ENCODE data around the gene TRAPPC3.

The TRAPPC3 gene

GRCh38 chr1:36151134-36151844 is 2.0 kb upstream of the TRAPPC3 start:
- no peak for DNase-seq

DNA sequence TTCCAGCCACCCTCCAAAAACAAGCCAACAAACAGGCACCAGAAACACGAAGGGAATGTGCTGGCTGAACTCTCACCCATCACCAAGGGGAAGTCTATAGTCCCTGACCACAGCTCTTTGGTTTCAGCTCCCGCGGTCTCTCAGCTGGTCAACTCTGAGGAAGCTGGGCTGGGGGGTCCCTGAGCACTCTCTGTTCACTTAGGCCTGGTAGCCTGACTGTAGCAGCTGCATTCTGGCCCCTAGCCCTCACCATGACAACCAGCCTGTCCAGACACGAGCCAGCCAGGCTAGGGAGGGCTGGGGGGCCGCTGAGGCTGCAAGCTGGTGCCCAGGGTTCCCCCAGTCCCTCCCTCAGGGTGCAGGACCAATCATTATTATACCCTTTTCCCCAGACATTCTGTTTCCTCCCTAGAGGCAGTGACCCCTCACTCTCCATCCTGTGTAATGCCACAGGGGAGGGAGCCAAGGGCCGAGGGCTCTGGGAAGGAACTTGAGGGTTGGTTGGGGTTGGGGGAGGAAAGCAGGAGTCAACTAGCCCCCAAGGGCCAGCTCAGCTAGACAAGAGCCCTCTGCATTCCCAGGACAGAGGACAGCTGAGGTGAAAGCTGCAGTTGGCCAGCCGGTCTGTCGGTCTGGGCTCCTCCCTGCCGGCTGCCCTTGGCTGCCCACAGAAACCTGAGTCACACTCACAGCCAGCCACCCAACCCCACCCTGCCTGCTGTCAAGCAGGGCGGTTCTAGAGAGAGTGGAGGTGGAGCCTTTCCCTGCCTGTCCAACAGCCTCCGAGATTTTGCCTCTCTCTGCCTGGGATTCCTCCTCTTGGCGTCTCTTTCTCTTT is 1.2 kb upstream of the TRAPPC3 start:
- peak; percentile 86 for DNase-seq

DNA sequence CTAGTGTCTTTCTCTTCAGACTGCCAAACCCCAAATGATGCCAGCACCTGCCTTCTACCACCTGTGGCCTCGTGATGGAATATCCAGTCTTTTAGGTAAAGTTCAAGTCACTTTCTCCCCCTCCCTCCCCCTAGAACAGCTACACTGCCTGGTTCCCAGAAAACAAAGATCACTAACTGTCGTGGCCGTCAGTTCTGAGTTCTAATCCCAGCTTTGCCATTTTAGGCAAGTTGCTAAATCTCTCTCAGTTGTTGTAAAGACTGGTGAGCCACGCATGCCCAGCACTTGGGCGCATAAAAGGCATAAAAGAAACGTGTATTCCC is 648 bp upstream of the TRAPPC3 start:
- no peak for DNase-seq

GRCh38 chr1:36148821-36149236 is 457 bp downstream of the TRAPPC3 start:
- DNase-seq = no peak

- no peak for DNase-seq
These were observed 4.9 kb downstream of the TRAPPC3 start for GRCh38 chr1:36144413-36144812.

GRCh38 chr1:36143424-36143823 is 5.9 kb downstream of the TRAPPC3 start:
- DNase-seq = no peak

DNA sequence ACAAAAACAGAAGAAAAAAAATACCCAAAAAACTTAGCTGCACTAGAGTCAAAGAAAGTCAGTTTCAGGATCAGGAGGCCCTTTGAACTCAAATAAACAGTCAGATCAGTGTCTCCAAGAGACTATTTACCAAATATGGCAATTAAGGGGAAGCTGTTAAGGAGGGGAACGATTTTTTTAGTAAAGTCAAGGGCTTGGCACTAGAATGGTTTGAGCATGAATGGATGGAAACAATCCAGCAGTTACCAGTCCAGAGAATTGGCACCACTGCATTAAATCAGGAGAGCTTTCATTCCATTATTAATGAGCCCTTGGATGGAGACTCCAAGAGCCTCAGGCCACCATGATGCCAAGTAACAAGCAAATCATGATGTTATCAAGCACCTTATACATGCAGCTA is 7.2 kb downstream of the TRAPPC3 start:
- DNase-seq = no peak

GRCh38 chr1:36139521-36139920 is 9.8 kb downstream of the TRAPPC3 start:
- no peak for DNase-seq

DNA sequence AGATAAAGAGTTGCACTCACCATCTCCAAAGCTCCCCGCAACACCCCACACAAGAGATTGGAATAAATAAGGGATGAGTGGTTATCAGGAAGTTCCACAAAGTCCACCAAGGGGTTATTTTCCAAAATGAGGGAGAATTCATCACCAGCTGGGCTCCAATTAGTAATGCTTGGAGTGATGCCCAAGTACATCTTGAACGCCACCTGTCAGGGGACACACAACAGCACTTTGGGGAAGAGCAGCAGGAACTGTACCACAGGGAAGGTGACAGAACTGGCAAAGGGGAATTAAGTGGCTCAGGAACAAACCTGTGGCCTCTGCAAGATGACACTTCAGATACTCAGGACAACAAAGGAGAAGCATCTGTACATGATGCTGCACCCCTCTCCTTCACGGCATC is 11.5 kb downstream of the TRAPPC3 start:
- DNase-seq = no peak

DNA sequence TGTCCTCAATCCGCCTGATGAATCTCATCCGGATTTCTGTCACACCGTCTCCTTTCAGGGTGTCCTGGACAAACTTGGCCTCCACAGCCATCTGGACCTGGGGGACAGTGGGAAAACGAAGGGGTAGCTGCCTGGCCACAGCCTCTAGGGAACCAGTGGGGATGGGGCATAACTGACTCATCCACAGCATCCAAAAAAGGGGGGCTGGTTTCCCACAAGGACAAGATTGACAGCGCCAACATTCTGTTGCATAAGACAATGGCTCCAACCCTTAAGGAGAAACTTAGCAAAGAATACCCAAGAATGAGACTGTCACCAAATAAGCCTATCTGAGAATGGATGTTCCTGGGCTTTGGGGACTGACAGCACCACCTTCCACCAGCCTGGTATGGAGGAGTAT is 12.1 kb downstream of the TRAPPC3 start:
- DNase-seq = no peak

DNA sequence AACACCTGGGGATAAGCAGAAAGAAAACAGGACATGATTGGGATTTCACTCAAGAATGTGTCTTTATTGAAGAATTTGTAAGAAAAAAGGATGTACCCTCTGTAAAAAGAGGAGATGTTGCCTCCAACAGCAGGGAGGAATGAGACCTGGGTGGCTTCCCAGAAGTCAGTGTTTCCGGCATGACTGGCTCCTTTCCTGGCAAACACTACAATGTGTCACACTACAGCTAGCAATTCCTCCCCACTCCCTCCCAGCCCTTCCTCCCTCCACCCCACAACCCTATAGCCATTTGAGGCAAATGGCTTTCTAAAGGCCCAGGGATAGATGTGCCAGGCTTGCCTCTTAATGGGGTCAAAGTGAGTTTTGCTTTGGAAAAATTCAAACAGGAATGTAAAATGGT is 12.8 kb downstream of the TRAPPC3 start:
- no peak for DNase-seq

- DNase-seq = no peak
These were observed 13.5 kb downstream of the TRAPPC3 start for GRCh38 chr1:36135796-36136195.

GRCh38 chr1:36135330-36135667 is 14.0 kb downstream of the TRAPPC3 start:
- DNase-seq = no peak

DNA sequence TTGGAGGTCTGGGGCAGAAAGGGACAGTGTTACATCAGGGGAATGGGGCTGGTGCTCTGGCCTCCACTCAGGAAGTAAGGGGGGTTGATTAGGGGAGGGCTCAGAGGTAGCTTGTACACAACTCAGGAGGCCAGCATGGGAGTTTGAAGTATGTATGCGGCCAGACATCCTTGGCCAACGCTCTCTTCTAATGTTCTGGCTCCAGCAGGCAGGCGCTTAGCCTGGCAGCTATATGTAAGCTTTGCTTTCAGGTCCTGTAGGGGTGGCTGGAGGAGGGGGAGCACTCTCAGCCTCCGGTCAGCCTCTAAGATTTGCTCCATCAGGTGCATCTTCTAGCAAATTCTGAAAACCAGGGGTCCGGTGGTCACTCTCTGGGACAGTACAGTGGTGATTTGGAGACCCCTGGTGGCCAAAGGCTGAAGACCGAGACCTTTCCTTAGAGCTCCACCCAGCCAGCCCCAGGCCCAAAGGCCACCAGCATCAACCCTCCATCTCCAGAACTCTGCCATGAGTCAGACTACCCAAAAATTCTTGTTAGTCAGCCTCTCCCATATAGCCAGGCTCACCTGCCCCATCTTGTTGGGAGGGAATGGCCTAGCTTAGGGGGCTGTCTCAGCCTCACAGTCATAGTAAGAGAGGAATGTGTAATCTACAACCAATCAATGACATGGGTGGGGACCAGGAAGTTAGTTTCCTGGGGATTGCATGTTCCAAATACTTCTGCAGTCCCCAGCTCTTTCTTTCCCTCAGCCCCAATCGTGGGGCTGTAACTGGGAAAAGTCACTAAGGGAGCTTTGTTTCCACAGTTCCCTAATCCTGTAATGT is 14.6 kb downstream of the TRAPPC3 start:
- DNase-seq = peak; percentile 55

GRCh38 chr1:36134031-36134430 is 15.3 kb downstream of the TRAPPC3 start:
- no peak for DNase-seq

DNA sequence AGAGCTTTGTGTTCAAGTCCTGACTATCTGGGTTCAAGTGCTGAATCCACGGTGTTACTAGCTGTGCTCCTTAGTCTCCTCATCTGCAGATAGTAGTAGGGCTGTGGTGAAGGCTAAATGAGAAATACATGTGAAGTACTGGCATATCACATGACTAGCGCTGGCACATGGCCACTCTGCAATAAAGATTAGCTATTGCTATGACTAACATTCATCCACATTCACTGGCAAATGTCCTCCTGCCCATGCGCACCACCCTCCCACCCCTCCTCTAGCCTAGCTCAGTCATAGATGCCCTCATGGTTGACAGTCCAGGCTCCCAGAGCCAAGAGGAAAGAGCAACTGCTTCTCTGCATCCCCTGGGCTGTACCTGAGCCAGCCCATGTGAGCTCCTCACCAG is 15.8 kb downstream of the TRAPPC3 start:
- peak; percentile 91 for DNase-seq

- no peak for DNase-seq
These were observed 17.3 kb downstream of the TRAPPC3 start for GRCh38 chr1:36132029-36132428.

- DNase-seq = no peak
These were observed 20.4 kb downstream of the TRAPPC3 start for GRCh38 chr1:36128905-36129206.

GRCh38 chr1:36128126-36128904 is 21.0 kb downstream of the TRAPPC3 start:
- DNase-seq = no peak

GRCh38 chr1:36126797-36127500 is 22.3 kb downstream of the TRAPPC3 start:
- DNase-seq = no peak

DNA sequence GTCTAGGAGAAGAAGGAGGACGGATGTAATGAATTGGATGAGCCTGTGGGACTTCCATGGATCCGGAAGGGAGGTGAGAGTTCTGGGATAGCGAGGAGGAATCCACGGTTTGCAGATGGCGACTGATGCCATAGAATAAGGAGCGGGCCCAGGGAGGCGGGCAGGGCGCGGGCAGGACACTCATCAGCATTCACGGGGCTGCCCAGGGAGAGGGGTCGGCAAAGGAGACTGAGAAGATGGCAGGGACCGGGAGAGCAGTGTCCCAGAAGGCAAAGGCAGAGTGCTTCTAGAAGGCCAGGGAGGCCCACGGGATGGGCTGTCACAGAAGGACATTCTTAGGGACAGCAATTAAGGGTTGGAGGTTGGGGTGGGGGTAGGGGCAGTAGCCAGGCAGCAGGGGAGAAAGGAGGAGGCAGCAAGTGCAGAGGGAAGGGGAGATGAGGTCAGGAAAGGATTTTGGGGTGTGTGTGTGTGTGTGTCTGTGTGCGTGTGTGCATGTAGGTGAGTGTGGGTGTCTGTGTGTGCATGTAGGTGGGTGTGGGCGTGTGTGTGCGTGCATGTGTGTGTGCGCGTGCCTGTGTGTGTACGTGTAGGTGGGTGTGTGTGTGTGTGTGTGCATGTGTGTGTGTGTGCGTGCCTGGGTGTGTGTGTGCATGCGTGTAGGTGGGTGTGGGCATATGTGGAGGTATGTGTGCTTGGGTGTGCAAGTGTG is 23.1 kb downstream of the TRAPPC3 start:
- DNase-seq = no peak

Data from T1000 (cell line).